HG02870 (cell line): ENCODE results near the gene LY6G6F.

Source experiments
- ATAC-seq: cut with Tn5 transposase; IDR thresholded peaks from one replicate; pipeline ENCODE4 v1.9.1; 2021; ENCODE audit warnings: mild to moderate bottlenecking, moderate library complexity; ENCODE audit not compliant: unreplicated experiment

LY6G6F gene

GRCh38 chr6:31722173-31722572, 15.5 kb downstream of the LY6G6F start:
- no peak for ATAC-seq

GRCh38 chr6:31723245-31723979, 16.7 kb downstream of the LY6G6F start, which contains the start of gene MPIG6B:
MPIG6B (plus strand) TSS chr6:31723373; CDS start chr6:31723384, 11 bp downstream.
- no peak for ATAC-seq

GRCh38 chr6:31723980-31724691, 17.5 kb downstream of the LY6G6F start:
- no peak for ATAC-seq

- no peak for ATAC-seq
Observed at GRCh38 chr6:31725502-31726350, 19.1 kb downstream of the LY6G6F start.

- ATAC-seq: no peak
Observed at GRCh38 chr6:31727034-31727716, 20.5 kb downstream of the LY6G6F start.

GRCh38 chr6:31727717-31728671, 21.3 kb downstream of the LY6G6F start:
- no peak for ATAC-seq

- ATAC-seq: no peak
Observed at GRCh38 chr6:31728767-31729514, 22.3 kb downstream of the LY6G6F start, which contains the start of gene DDAH2. DDAH2 (minus strand) TSS chr6:31729299; CDS start chr6:31729161, 138 bp downstream.

GRCh38 chr6:31729515-31729978, 22.9 kb downstream of the LY6G6F start:
- ATAC-seq: no peak

GRCh38 chr6:31729979-31730630, 23.4 kb downstream of the LY6G6F start:
- ATAC-seq: no peak

GRCh38 chr6:31730631-31731086, 24.0 kb downstream of the LY6G6F start:
- no peak for ATAC-seq

- ATAC-seq: no peak
Observed at GRCh38 chr6:31732029-31732428, 25.4 kb downstream of the LY6G6F start.

GRCh38 chr6:31733734-31734133, 27.1 kb downstream of the LY6G6F start:
- no peak for ATAC-seq

- no peak for ATAC-seq
Observed at GRCh38 chr6:31734247-31734820, 27.7 kb downstream of the LY6G6F start.

GRCh38 chr6:31734821-31735406, 28.2 kb downstream of the LY6G6F start:
- no peak for ATAC-seq

- ATAC-seq: no peak
Observed at GRCh38 chr6:31736021-31736767, 29.5 kb downstream of the LY6G6F start, which contains the start of gene CLIC1. CLIC1 (minus strand) TSS chr6:31736530; CDS start chr6:31736300, 230 bp downstream.

- ATAC-seq: no peak
Observed at GRCh38 chr6:31736768-31737314, 30.2 kb downstream of the LY6G6F start.
